ENCODE results near the gene OR2T11.
"Not testable (repeated sequence)": the region's sequence is repeated elsewhere in the genome, so short reads cannot be mapped to it uniquely, and the experiment has no call there.

Gene OR2T11

GRCh38 chr1:248634991-248635390 is at the start of gene OR2T11:
OR2T11 (minus strand) TSS chr1:248635091; CDS start chr1:248627128, 7,963 bp downstream.
- not testable (repeated sequence) for H3K9ac ChIP-seq (ENCODE audit: low read length in 5 of 5); H3K36me3 ChIP-seq (ENCODE audit: control insufficient read depth in 5 of 5, insufficient read depth in 5 of 5, low read length in 5 of 5); H3K27ac ChIP-seq (ENCODE audit: low read depth, low read length); H3K4me3 ChIP-seq (ENCODE audit: low read depth in 1 of 5, low read length in 5 of 5); H3K9me3 ChIP-seq (ENCODE audit: control insufficient read depth in 5 of 5, low read length in 5 of 5); H3K27me3 ChIP-seq (ENCODE audit: control insufficient read depth in 5 of 5, insufficient read depth in 4 of 5, low read length in 5 of 5); H3K4me1 ChIP-seq (ENCODE audit: control insufficient read depth in 5 of 5, insufficient read depth in 5 of 5, low read length in 5 of 5)

- no peak overlapping the region for H3K4me3 ChIP-seq (ENCODE audit: low read depth in 1 of 5, low read length in 5 of 5)
- no peaks in the 10 kb centered on the region for H3K4me1 ChIP-seq (ENCODE audit: control insufficient read depth in 5 of 5, insufficient read depth in 5 of 5, low read length in 5 of 5)
- H3K36me3 ChIP-seq (ENCODE audit: control insufficient read depth in 5 of 5, insufficient read depth in 5 of 5, low read length in 5 of 5), result no peaks in the 10 kb centered on the region
- no peak overlapping the region for H3K27ac ChIP-seq (ENCODE audit: low read depth, low read length)
- no peaks in the 10 kb centered on the region for H3K9me3 ChIP-seq (ENCODE audit: control insufficient read depth in 5 of 5, low read length in 5 of 5)
- no peak overlapping the region for H3K9ac ChIP-seq (ENCODE audit: low read length in 5 of 5)
- H3K27me3 ChIP-seq (ENCODE audit: control insufficient read depth in 5 of 5, insufficient read depth in 4 of 5, low read length in 5 of 5), result peaks cover 0 to 6% (median 0%) of the 10 kb centered on the region in 5 donors
Observed at GRCh38 chr1:248681651-248682050, 46.8 kb upstream of the OR2T11 start.

DNA sequence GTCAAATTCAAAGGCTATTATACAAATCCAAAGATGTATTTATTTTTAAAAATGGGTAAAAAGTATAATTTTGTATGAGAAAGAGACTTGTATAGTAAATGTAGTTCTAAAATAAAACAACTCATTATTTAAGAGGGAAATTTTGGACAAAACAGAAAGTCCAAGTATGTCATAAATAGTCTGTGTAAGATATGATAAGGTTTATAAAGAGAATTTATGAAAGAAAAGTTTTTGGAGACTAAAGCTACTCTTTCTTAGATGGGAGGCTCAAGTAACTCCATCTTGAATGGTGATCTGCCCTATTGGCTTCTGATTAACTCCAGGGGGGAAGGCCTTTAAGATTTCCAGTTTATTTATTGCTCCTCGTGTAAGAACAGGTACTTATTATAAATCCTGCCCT is 35.1 kb upstream of the OR2T11 start:
- Histone ChIP-seq H3K4me3 (ENCODE audit: low read depth in 1 of 5, low read length in 5 of 5) (no peak overlapping the region), H3K4me1 (ENCODE audit: control insufficient read depth in 5 of 5, insufficient read depth in 5 of 5, low read length in 5 of 5) (no peaks in the 10 kb centered on the region), H3K27ac (ENCODE audit: low read depth, low read length) (no peak overlapping the region), H3K9me3 (ENCODE audit: control insufficient read depth in 5 of 5, low read length in 5 of 5) (peaks cover 3 to 17% (median 5%) of the 10 kb centered on the region in 5 donors), H3K27me3 (ENCODE audit: control insufficient read depth in 5 of 5, insufficient read depth in 4 of 5, low read length in 5 of 5) (no peaks in the 10 kb centered on the region), H3K36me3 (ENCODE audit: control insufficient read depth in 5 of 5, insufficient read depth in 5 of 5, low read length in 5 of 5) (no peaks in the 10 kb centered on the region), H3K9ac (ENCODE audit: low read length in 5 of 5) (no peak overlapping the region)

DNA sequence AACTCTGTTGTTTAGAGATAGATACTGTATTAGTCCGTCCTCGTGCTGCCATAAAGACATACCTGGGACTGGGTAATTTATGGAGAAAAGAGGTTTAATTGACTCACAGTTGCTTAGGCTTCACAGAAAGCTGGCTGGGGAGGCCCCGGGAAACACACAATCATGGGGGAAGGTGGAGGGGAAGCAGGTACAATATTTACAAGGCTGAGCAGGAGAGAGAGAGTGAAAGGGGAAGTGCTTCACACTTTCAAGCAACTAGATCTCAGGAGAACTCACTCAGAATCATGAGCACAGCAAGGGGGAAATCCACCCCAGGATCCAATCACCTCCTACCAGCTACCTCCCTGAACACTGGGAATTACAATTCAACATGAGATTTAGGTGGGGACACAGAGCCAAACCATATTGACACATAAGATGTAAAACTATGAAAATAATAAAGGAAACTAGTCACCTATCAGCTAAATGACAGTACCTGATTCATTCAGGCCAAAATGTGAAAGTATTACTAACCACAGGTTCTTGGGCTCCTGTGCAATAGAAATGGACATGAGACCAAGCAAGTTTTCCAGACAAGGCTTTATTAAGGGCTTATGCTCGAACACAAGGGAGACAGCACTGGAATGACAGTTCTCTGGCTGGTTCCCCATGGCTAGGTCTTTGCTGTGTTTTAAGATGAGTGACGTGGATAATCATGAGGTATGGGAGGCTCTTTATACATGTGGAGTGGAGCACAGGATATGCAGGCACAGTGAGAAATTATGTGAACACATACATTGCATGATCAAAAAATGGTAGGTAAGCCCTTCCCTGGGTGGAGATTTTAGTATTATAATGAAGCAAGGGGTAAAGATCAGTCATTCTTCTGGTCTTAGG is 28.8 kb upstream of the OR2T11 start:
- not testable (repeated sequence) for H3K27ac ChIP-seq (ENCODE audit: low read depth, low read length); H3K4me3 ChIP-seq (ENCODE audit: low read depth in 1 of 5, low read length in 5 of 5); H3K9ac ChIP-seq (ENCODE audit: low read length in 5 of 5); H3K27me3 ChIP-seq (ENCODE audit: control insufficient read depth in 5 of 5, insufficient read depth in 4 of 5, low read length in 5 of 5); H3K36me3 ChIP-seq (ENCODE audit: control insufficient read depth in 5 of 5, insufficient read depth in 5 of 5, low read length in 5 of 5); H3K4me1 ChIP-seq (ENCODE audit: control insufficient read depth in 5 of 5, insufficient read depth in 5 of 5, low read length in 5 of 5); H3K9me3 ChIP-seq (ENCODE audit: control insufficient read depth in 5 of 5, low read length in 5 of 5)

- not testable (repeated sequence) for H3K27me3 ChIP-seq (ENCODE audit: control insufficient read depth in 5 of 5, insufficient read depth in 4 of 5, low read length in 5 of 5); H3K4me1 ChIP-seq (ENCODE audit: control insufficient read depth in 5 of 5, insufficient read depth in 5 of 5, low read length in 5 of 5); H3K27ac ChIP-seq (ENCODE audit: low read depth, low read length); H3K36me3 ChIP-seq (ENCODE audit: control insufficient read depth in 5 of 5, insufficient read depth in 5 of 5, low read length in 5 of 5); H3K9me3 ChIP-seq (ENCODE audit: control insufficient read depth in 5 of 5, low read length in 5 of 5); H3K4me3 ChIP-seq (ENCODE audit: low read depth in 1 of 5, low read length in 5 of 5); H3K9ac ChIP-seq (ENCODE audit: low read length in 5 of 5)
Observed at GRCh38 chr1:248656797-248657196, 21.9 kb upstream of the OR2T11 start.

GRCh38 chr1:248655354-248655753 is 20.5 kb upstream of the OR2T11 start, which contains the start of gene OR2T27:
OR2T27 (minus strand) TSS chr1:248655528; CDS start chr1:248650884, 4,644 bp downstream.
- not testable (repeated sequence) for H3K4me1 ChIP-seq (ENCODE audit: control insufficient read depth in 5 of 5, insufficient read depth in 5 of 5, low read length in 5 of 5); H3K4me3 ChIP-seq (ENCODE audit: low read depth in 1 of 5, low read length in 5 of 5); H3K27ac ChIP-seq (ENCODE audit: low read depth, low read length); H3K36me3 ChIP-seq (ENCODE audit: control insufficient read depth in 5 of 5, insufficient read depth in 5 of 5, low read length in 5 of 5); H3K27me3 ChIP-seq (ENCODE audit: control insufficient read depth in 5 of 5, insufficient read depth in 4 of 5, low read length in 5 of 5); H3K9me3 ChIP-seq (ENCODE audit: control insufficient read depth in 5 of 5, low read length in 5 of 5); H3K9ac ChIP-seq (ENCODE audit: low read length in 5 of 5)

GRCh38 chr1:248648770-248649536 is 14.1 kb upstream of the OR2T11 start:
- not testable (repeated sequence) for H3K4me3 ChIP-seq (ENCODE audit: low read depth in 1 of 5, low read length in 5 of 5); H3K27ac ChIP-seq (ENCODE audit: low read depth, low read length); H3K9ac ChIP-seq (ENCODE audit: low read length in 5 of 5); H3K9me3 ChIP-seq (ENCODE audit: control insufficient read depth in 5 of 5, low read length in 5 of 5); H3K4me1 ChIP-seq (ENCODE audit: control insufficient read depth in 5 of 5, insufficient read depth in 5 of 5, low read length in 5 of 5); H3K36me3 ChIP-seq (ENCODE audit: control insufficient read depth in 5 of 5, insufficient read depth in 5 of 5, low read length in 5 of 5); H3K27me3 ChIP-seq (ENCODE audit: control insufficient read depth in 5 of 5, insufficient read depth in 4 of 5, low read length in 5 of 5)

- H3K27ac ChIP-seq (ENCODE audit: low read depth, low read length); H3K36me3 ChIP-seq (ENCODE audit: control insufficient read depth in 5 of 5, insufficient read depth in 5 of 5, low read length in 5 of 5); H3K9me3 ChIP-seq (ENCODE audit: control insufficient read depth in 5 of 5, low read length in 5 of 5); H3K4me1 ChIP-seq (ENCODE audit: control insufficient read depth in 5 of 5, insufficient read depth in 5 of 5, low read length in 5 of 5); H3K9ac ChIP-seq (ENCODE audit: low read length in 5 of 5); H3K27me3 ChIP-seq (ENCODE audit: control insufficient read depth in 5 of 5, insufficient read depth in 4 of 5, low read length in 5 of 5); H3K4me3 ChIP-seq (ENCODE audit: low read depth in 1 of 5, low read length in 5 of 5): not testable (repeated sequence)
Observed at GRCh38 chr1:248645178-248645577, 10.3 kb upstream of the OR2T11 start, which contains the start of gene OR2T35. OR2T35 (minus strand) TSS chr1:248645278; CDS start chr1:248639258, 6,020 bp downstream.

GRCh38 chr1:248642971-248643651 is 8.2 kb upstream of the OR2T11 start:
- H3K27me3 ChIP-seq (ENCODE audit: control insufficient read depth in 5 of 5, insufficient read depth in 4 of 5, low read length in 5 of 5); H3K36me3 ChIP-seq (ENCODE audit: control insufficient read depth in 5 of 5, insufficient read depth in 5 of 5, low read length in 5 of 5); H3K9me3 ChIP-seq (ENCODE audit: control insufficient read depth in 5 of 5, low read length in 5 of 5); H3K4me1 ChIP-seq (ENCODE audit: control insufficient read depth in 5 of 5, insufficient read depth in 5 of 5, low read length in 5 of 5); H3K4me3 ChIP-seq (ENCODE audit: low read depth in 1 of 5, low read length in 5 of 5); H3K9ac ChIP-seq (ENCODE audit: low read length in 5 of 5); H3K27ac ChIP-seq (ENCODE audit: low read depth, low read length): not testable (repeated sequence)

- not testable (repeated sequence) for H3K9ac ChIP-seq (ENCODE audit: low read length in 5 of 5); H3K4me3 ChIP-seq (ENCODE audit: low read depth in 1 of 5, low read length in 5 of 5); H3K36me3 ChIP-seq (ENCODE audit: control insufficient read depth in 5 of 5, insufficient read depth in 5 of 5, low read length in 5 of 5); H3K9me3 ChIP-seq (ENCODE audit: control insufficient read depth in 5 of 5, low read length in 5 of 5); H3K27me3 ChIP-seq (ENCODE audit: control insufficient read depth in 5 of 5, insufficient read depth in 4 of 5, low read length in 5 of 5); H3K4me1 ChIP-seq (ENCODE audit: control insufficient read depth in 5 of 5, insufficient read depth in 5 of 5, low read length in 5 of 5); H3K27ac ChIP-seq (ENCODE audit: low read depth, low read length)
Observed at GRCh38 chr1:248641583-248641982, 6.7 kb upstream of the OR2T11 start.

Measured in subcutaneous abdominal adipose tissue (tissue), 5 donors.